ENCODE data around the gene POLR1A. TPM values are rescaled to one million over a fixed set of nuclear protein-coding genes. Genes with fewer than 3 reads are reported as not detected.

Gene POLR1A
- total RNA-seq, 1 experiment from 2014 or later, result 62.6 TPM

- Histone ChIP-seq H3K27ac (ENCODE audit: low read length) (no peak overlapping the region), H3K9me3 (ENCODE audit: control insufficient read depth, insufficient read depth, low read depth, low read length) (no peaks in the 10 kb centered on the region), H3K4me1 (ENCODE audit: control insufficient read depth, insufficient read depth, low read length) (no peaks in the 10 kb centered on the region), H3K4me3 (ENCODE audit: low read depth in 2 of 2, low read length in 2 of 2) (no peak overlapping the region), H3K27me3 (ENCODE audit: control insufficient read depth, insufficient read depth, low read length) (peaks cover 5% of the 10 kb centered on the region), H3K36me3 (ENCODE audit: control insufficient read depth, insufficient read depth, low read length) (no peaks in the 10 kb centered on the region)
- ATAC-seq (no peak), DNase-seq (ENCODE audit: low read depth, low spot score) (no peak)
- intact Hi-C loops (cut with micrococcal nuclease; ENCODE audit: unreplicated experiment), result no loop called here
- in situ Hi-C loops (cut with HindIII; ENCODE audit: low pct_unique_long_range_greater_than_20kb, low sequenced_read_pairs), result no loop called here
- no TSS peak for BruUV-seq (replicated peaks)
- TF ChIP-seq SIN3A (IDR thresholded peaks at IDR 0.05; ENCODE audit: borderline replicate concordance, insufficient read depth, low read depth, low read length) (no peak), CTCF (IDR thresholded peaks at IDR 0.05) (no peak)
- CTCF ChIA-PET, result no interaction called here
- POLR2A ChIA-PET, result no interaction called here
Measured at GRCh38 chr2:85978883-85979780, 126.6 kb downstream of the POLR1A start.

GRCh38 chr2:85976106-85976920 is 129.4 kb downstream of the POLR1A start:
- ChIA-PET POLR2A (no interaction called here), CTCF (no interaction called here)
- in situ Hi-C loops (cut with HindIII; ENCODE audit: low pct_unique_long_range_greater_than_20kb, low sequenced_read_pairs) (no loop called here), intact Hi-C loops (cut with micrococcal nuclease; ENCODE audit: unreplicated experiment) (no loop called here)
- no TSS peak for BruUV-seq (replicated peaks)
- Histone ChIP-seq H3K9me3 (ENCODE audit: control insufficient read depth, insufficient read depth, low read depth, low read length) (peaks cover 3% of the 10 kb centered on the region; the same call in 1 of the 2 replicates), H3K27ac (ENCODE audit: low read length) (no peak overlapping the region), H3K4me1 (ENCODE audit: control insufficient read depth, insufficient read depth, low read length) (no peaks in the 10 kb centered on the region), H3K27me3 (ENCODE audit: control insufficient read depth, insufficient read depth, low read length) (peaks cover 5% of the 10 kb centered on the region), H3K36me3 (ENCODE audit: control insufficient read depth, insufficient read depth, low read length) (no peaks in the 10 kb centered on the region), H3K4me3 (ENCODE audit: low read depth in 2 of 2, low read length in 2 of 2) (no peak overlapping the region)
- no peak for TF ChIP-seq TCF7L2 (IDR thresholded peaks at IDR 0.05; ENCODE audit: low read depth, low read length)
- TF ChIP-seq POLR2AphosphoS5 (IDR thresholded peaks at IDR 0.05; ENCODE audit: low read depth, low read length), result no peak
- no peak for TF ChIP-seq SIN3A (IDR thresholded peaks at IDR 0.05; ENCODE audit: borderline replicate concordance, insufficient read depth, low read depth, low read length)
- TF ChIP-seq REST (IDR thresholded peaks at IDR 0.05; ENCODE audit: insufficient read depth in 1 of 2, low read depth in 2 of 2, low read length in 1 of 2), result no peak
- no peak for TF ChIP-seq CTCF (IDR thresholded peaks at IDR 0.05)
- ATAC-seq (no peak), DNase-seq (ENCODE audit: low read depth, low spot score) (no peak)

Data from Panc1 (cell line).